ENCODE data around the gene CCDC33.

The CCDC33 gene

GRCh38 chr15:74239051-74239705, 3.1 kb downstream of the CCDC33 start:
- H3K36me3 Mint-ChIP-seq, result no peaks in the 10 kb centered on the region
- H3K27ac Mint-ChIP-seq, result no peak overlapping the region
- no peaks in the 10 kb centered on the region for H3K9me3 Mint-ChIP-seq
- H3K4me3 Mint-ChIP-seq, result no peak overlapping the region
- no peak for ATAC-seq
- H3K4me1 Mint-ChIP-seq, result peaks cover 17% of the 10 kb centered on the region
- H3K27me3 Mint-ChIP-seq, result peaks cover 35% of the 10 kb centered on the region

GRCh38 chr15:74240002-74240568, 4.0 kb downstream of the CCDC33 start:
- Mint-ChIP-seq H3K4me1 (peaks cover 24% of the 10 kb centered on the region), H3K27ac (no peak overlapping the region), H3K36me3 (no peaks in the 10 kb centered on the region), H3K9me3 (no peaks in the 10 kb centered on the region), H3K27me3 (peaks cover 44% of the 10 kb centered on the region), H3K4me3 (no peak overlapping the region)
- no peak for ATAC-seq

- H3K27ac Mint-ChIP-seq, result no peak overlapping the region
- H3K4me3 Mint-ChIP-seq, result no peak overlapping the region
- H3K27me3 Mint-ChIP-seq, result peaks cover 47% of the 10 kb centered on the region
- H3K9me3 Mint-ChIP-seq, result no peaks in the 10 kb centered on the region
- H3K36me3 Mint-ChIP-seq, result no peaks in the 10 kb centered on the region
- ATAC-seq, result no peak
- H3K4me1 Mint-ChIP-seq, result peaks cover 16% of the 10 kb centered on the region
Observed at GRCh38 chr15:74240897-74241614, 4.9 kb downstream of the CCDC33 start.

- Mint-ChIP-seq H3K36me3 (no peaks in the 10 kb centered on the region), H3K9me3 (no peaks in the 10 kb centered on the region), H3K27ac (no peak overlapping the region), H3K27me3 (peaks cover 47% of the 10 kb centered on the region), H3K4me1 (peaks cover 8% of the 10 kb centered on the region), H3K4me3 (no peak overlapping the region)
- ATAC-seq, result no peak
Observed at GRCh38 chr15:74242441-74243185, 6.5 kb downstream of the CCDC33 start.

DNA sequence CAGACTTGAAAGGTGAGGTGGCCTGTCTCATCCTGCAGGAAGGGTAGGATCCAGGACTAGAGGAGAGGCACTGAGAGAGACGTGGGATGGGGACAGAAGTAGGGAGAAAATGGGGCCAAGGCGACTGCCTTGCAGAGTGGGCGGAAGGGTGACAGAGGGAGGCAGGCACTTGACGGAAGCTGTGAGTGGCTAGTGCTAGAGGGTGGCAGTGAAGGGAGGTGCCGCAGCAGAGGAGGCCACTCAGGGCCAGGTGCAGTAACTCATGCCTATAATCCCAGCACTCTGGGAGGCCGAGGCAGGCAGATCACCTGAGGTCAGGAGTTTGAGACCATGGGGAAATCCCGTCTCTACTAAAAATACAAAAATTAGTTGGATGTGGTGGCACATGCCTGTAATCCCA, 7.3 kb downstream of the CCDC33 start:
- Mint-ChIP-seq H3K9me3 (no peaks in the 10 kb centered on the region), H3K4me1 (peaks cover 8% of the 10 kb centered on the region), H3K27ac (no peak overlapping the region), H3K36me3 (no peaks in the 10 kb centered on the region), H3K4me3 (no peak overlapping the region), H3K27me3 (peaks cover 47% of the 10 kb centered on the region)
- no peak for ATAC-seq

DNA sequence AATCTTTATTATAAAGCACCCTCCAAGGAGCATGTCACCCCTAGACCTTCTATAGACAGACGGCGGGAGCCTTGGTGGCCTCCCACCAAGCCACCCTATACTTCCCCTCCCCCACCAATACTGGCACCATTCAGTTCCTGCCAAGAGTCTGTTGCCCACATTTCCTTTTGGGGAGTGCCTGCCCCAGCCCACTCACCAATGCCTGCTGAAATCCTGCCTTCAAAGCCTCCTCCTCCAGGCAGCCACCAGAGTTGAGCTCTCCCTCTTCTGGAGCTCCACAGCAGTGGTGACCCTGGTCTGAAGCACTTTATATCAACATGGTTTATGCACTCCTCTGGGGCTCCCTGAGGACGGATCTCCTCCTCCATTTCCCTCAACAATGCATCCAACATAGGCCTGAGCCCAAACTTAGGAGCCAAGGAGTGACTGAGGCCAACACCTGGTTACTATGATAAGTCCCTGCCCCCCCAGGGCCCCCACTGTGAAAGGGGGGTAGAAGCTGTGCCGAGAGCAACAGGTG, 8.8 kb downstream of the CCDC33 start:
- Mint-ChIP-seq H3K4me3 (no peak overlapping the region), H3K4me1 (peaks cover 8% of the 10 kb centered on the region), H3K9me3 (no peaks in the 10 kb centered on the region), H3K27ac (no peak overlapping the region), H3K36me3 (no peaks in the 10 kb centered on the region), H3K27me3 (peaks cover 47% of the 10 kb centered on the region)
- no peak for ATAC-seq

GRCh38 chr15:74245342-74245931, 9.3 kb downstream of the CCDC33 start:
- H3K27me3 Mint-ChIP-seq, result peaks cover 47% of the 10 kb centered on the region
- no peak overlapping the region for H3K4me3 Mint-ChIP-seq
- H3K27ac Mint-ChIP-seq, result no peak overlapping the region
- no peaks in the 10 kb centered on the region for H3K9me3 Mint-ChIP-seq
- ATAC-seq, result no peak
- H3K36me3 Mint-ChIP-seq, result no peaks in the 10 kb centered on the region
- H3K4me1 Mint-ChIP-seq, result peaks cover 8% of the 10 kb centered on the region

- H3K27me3 Mint-ChIP-seq, result peaks cover 13% of the 10 kb centered on the region
- no peaks in the 10 kb centered on the region for H3K4me1 Mint-ChIP-seq
- no peak for ATAC-seq
- no peaks in the 10 kb centered on the region for H3K9me3 Mint-ChIP-seq
- H3K36me3 Mint-ChIP-seq, result no peaks in the 10 kb centered on the region
- no peak overlapping the region for H3K4me3 Mint-ChIP-seq
- H3K27ac Mint-ChIP-seq, result no peak overlapping the region
Observed at GRCh38 chr15:74250266-74250665, 14.1 kb downstream of the CCDC33 start.

GRCh38 chr15:74251131-74251811, 15.1 kb downstream of the CCDC33 start:
- ATAC-seq, result peak; percentile 10
- peaks cover 18% of the 10 kb centered on the region for H3K27me3 Mint-ChIP-seq
- no peak overlapping the region for H3K27ac Mint-ChIP-seq
- no peaks in the 10 kb centered on the region for H3K4me1 Mint-ChIP-seq
- H3K36me3 Mint-ChIP-seq, result no peaks in the 10 kb centered on the region
- H3K4me3 Mint-ChIP-seq, result no peak overlapping the region
- no peaks in the 10 kb centered on the region for H3K9me3 Mint-ChIP-seq

DNA sequence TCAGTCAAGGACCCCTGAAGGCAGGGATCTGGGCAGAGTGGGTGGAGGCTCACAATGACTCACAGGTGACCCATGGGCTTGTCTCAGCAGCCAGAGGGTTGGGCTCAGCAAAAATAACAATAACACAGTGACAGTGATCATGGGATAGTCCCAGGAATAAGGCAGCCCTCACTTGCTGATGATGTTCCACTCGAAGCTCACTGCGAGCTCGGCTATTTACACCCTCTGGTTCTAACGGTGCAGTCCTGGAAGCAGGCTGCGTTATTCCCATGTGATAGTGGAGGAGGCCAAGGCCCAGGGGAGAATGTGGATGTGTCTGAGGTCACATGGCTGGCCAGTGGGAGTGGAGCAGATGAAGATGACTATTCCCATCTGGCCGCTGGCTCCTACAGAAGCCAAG, 16.2 kb downstream of the CCDC33 start:
- peaks cover 28% of the 10 kb centered on the region for H3K27me3 Mint-ChIP-seq
- H3K9me3 Mint-ChIP-seq, result no peaks in the 10 kb centered on the region
- no peak overlapping the region for H3K4me3 Mint-ChIP-seq
- no peaks in the 10 kb centered on the region for H3K4me1 Mint-ChIP-seq
- ATAC-seq, result no peak
- H3K27ac Mint-ChIP-seq, result no peak overlapping the region
- H3K36me3 Mint-ChIP-seq, result no peaks in the 10 kb centered on the region

DNA sequence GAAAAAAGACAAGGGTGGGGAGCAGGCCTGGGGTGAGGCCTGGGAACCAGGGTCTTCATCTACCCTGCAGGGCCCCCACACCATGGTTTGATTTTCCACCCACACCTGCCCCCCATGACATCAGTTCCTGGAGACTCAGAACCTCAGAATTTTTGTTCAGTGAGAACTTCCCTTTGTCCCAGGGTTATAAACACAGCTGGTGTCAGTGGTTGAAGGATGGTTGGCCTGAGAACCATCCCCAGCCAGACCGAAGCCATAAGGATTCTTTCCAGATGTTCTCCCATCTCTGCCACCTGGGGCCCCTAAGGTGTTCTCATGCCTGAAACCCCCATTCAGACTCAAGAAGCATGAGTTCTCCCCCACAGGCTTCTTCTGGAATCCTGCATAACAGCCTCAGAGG, 16.6 kb downstream of the CCDC33 start:
- H3K36me3 Mint-ChIP-seq, result no peaks in the 10 kb centered on the region
- H3K4me1 Mint-ChIP-seq, result no peaks in the 10 kb centered on the region
- H3K27me3 Mint-ChIP-seq, result peaks cover 32% of the 10 kb centered on the region
- H3K9me3 Mint-ChIP-seq, result no peaks in the 10 kb centered on the region
- no peak overlapping the region for H3K27ac Mint-ChIP-seq
- ATAC-seq, result no peak
- H3K4me3 Mint-ChIP-seq, result no peak overlapping the region

GRCh38 chr15:74253211-74253921, 17.2 kb downstream of the CCDC33 start:
- Mint-ChIP-seq H3K9me3 (no peaks in the 10 kb centered on the region), H3K27me3 (peaks cover 39% of the 10 kb centered on the region), H3K4me1 (no peaks in the 10 kb centered on the region), H3K4me3 (no peak overlapping the region), H3K36me3 (no peaks in the 10 kb centered on the region), H3K27ac (no peak overlapping the region)
- no peak for ATAC-seq

DNA sequence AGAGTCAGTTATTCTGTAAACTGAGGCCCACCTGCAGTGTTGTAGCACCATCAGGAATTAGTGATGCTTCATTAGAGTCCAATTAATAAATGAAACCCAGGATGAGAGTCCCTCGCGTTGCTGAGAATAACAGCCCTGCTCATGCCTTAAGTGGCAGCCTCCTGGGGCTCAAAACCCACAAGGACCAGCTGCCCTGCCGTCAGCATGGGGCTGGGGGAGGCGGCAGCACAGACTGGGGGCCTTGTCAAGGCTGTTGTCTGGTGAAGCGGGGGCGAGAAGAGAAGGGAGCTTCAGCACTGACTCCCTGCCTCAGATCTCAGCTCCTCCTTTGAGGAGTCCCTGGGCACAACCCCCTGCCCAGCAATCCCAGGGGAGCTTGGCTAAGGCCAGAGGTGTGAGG, 21.0 kb downstream of the CCDC33 start:
- H3K9me3 Mint-ChIP-seq, result no peaks in the 10 kb centered on the region
- no peaks in the 10 kb centered on the region for H3K36me3 Mint-ChIP-seq
- H3K4me1 Mint-ChIP-seq, result no peaks in the 10 kb centered on the region
- no peak overlapping the region for H3K4me3 Mint-ChIP-seq
- H3K27me3 Mint-ChIP-seq, result peaks cover 69% of the 10 kb centered on the region
- H3K27ac Mint-ChIP-seq, result no peak overlapping the region
- ATAC-seq, result no peak

DNA sequence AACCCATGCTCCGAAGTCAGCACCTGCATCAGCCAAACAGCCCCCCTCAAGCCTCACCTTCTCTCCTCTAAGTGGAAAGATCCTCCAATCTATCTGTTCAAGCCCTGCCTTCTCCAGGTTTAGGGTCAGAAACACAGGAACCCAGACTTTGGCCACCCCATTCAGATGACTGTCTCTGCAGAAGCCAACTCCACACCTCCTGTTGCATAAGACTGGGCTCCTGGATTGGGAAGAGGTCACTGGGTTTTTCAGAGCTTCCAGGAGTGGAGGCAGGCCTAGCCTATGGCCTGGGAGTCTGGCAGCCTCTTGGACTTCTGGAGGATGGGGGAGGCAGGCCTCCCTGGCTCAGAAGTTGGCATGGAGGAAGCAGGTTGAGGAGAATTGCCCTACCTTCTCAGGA, 21.5 kb downstream of the CCDC33 start:
- no peaks in the 10 kb centered on the region for H3K9me3 Mint-ChIP-seq
- no peak for ATAC-seq
- H3K36me3 Mint-ChIP-seq, result no peaks in the 10 kb centered on the region
- H3K4me1 Mint-ChIP-seq, result no peaks in the 10 kb centered on the region
- no peak overlapping the region for H3K27ac Mint-ChIP-seq
- H3K4me3 Mint-ChIP-seq, result no peak overlapping the region
- H3K27me3 Mint-ChIP-seq, result peaks cover 74% of the 10 kb centered on the region
